Limb (tissue), 2 donors: ENCODE measurements around the gene DAB2.

Source experiments
- DNase-seq, 2 donors: peaks; one replicate each; pipeline ENCODE4 v3.0.0-alpha.2; 2016; ENCODE audit errors: extremely low spot score in 2 of 2

DAB2 gene

DNA sequence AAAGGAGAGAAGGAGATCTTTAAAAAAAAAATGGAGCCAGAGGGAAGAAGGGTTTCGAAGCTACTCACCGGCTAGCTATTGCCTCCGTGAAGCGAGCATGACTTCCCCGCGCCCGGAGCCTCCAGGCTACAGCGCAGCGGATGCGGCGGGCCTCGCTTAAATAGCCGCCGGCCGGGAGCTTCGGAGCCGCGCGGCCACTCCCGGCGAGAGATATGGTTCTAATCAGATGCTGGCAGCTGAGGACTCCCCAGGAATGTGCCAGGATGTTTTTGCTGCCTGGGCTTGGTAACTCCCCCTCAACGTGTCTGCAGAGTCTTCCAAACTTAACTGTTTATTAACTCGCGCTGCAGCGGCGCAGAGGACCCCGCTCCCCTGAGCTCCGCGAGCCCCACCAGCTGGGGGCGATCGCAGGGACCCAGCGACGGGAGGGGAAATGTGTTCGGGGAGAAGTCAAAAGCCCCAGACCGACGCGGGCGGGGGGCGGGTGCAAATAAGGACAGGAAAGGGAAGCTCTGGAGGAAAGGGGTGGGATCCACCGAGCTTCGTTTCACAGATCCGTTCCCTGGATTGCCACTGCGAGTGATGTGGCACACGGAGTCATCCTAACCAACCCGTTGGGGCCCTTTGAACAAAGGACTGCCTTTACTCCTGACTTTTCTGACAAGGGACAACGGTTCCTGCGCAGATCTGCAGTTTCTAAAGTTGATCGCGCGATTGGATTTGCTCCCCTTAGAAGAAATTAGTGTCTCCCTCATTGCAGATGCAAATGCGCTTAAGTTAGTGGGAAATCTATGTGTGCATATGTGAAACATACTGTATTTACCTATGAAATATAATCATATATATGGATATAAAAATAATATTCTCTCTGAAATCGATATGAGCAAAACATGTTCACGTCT, at the start of gene DAB2:
Gene DAB2, minus strand, starts transcription at position 245 of the 902 bp plus-strand sequence. CDS start 30,660 bp downstream, outside the sequence.
- DNase-seq, result peak; percentile 87 to 89

GRCh38 chr5:39473156-39473775, 48.5 kb upstream of the DAB2 start:
- no peak for DNase-seq

DNA sequence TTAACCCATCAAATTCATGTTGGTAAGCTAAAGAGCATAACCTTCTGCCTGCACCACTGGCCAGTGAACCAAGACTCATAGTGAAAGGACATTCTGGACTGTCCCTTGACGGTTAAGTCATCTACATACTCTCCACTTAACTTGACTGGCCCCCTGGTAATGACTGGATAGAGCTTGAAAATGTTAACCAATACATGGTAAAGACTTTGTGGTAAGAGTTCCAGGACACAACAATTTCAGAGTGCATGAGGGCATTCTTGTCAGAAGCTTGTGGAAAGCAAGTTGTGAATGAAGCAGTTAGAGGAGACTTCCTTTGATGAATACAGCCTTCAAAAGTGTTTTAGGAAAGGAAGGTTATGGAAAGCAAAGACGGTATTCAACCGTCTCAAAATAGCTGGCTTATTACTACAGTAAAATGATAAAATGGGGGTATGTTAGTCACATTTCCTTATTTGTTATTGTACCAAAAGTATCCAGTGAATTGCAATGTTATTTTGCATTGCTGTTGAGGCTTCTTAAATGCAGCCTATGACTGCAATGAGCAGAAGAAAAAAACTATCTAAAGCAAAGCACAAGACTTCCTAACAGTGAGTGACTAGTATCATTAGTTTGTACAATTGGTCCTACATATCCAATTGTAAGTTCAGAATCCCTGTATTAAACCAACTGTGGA, 47.2 kb upstream of the DAB2 start:
- DNase-seq, result no peak

DNA sequence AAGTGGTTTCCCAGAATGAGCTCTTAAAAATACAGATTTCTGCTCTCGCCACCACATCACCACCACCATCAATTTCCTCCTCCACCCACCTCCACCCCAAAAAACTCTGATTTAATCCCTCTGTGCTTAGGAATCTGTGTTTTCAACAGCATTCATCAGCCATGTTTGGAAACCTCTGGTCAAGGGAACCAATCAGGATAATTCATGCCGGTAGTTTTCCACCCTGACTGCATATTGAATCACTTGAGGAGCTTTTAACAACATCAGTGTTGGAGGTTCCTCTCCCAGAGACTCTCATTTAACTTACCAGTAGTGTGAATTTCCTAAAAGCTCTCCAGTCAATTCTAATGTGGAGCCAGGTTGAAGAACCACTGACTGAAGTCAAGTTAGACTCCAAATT, 46.0 kb upstream of the DAB2 start:
- DNase-seq, result no peak

DNA sequence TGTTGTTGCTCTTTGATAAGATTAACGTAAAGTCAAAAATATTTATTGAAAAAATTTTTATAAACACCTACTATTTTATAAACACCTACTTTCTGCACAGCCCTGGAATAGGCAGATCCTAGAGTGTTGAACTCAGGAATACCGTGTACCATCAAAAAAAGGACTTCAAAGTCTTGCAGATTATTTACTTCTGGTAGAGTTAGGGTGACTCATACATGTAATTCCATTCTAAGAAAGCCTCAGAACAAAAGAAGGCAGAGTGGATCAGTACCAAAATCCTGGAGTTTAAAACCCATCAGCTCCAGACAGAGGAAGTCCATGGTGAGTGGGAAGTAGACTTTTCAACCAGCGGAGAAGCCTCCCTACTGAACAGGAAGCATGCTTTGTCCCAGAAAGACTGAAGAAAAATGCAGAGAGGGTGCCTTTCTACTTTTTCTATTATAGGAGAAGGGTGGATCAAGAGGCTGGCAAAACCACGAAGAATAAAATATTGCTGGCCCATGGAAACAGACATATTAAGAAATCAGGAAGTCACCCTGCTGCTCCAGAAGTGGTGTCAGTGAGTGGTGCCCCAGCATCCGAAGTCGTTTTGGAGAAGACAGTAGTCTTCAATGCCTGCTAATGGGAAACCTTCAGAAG, 45.1 kb upstream of the DAB2 start:
- DNase-seq, result no peak

- no peak for DNase-seq
Measured at GRCh38 chr5:39469176-39469575, 44.4 kb upstream of the DAB2 start.

DNA sequence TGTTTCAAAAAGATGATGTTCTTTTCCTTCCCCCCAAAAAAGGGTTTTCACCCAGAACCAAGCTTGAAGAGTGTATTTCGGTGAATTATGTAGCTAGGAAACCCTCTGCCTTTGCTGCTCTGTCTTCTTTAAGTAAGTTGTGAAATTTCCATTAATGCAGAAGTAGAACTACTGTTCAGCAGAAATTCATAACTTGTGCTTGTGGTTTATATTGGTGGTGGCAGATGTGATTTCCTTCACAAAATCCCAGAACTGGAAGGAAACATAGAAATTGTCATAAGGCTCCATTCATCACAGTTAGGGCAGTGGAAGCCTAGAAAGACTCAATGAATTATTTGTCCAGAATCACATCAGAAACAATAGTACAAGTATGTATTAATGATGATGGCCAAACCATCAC, 42.1 kb upstream of the DAB2 start:
- no peak for DNase-seq

GRCh38 chr5:39465843-39466242, 41.1 kb upstream of the DAB2 start:
- DNase-seq, result no peak

- DNase-seq, result no peak
Measured at GRCh38 chr5:39465097-39465496, 40.3 kb upstream of the DAB2 start.

DNA sequence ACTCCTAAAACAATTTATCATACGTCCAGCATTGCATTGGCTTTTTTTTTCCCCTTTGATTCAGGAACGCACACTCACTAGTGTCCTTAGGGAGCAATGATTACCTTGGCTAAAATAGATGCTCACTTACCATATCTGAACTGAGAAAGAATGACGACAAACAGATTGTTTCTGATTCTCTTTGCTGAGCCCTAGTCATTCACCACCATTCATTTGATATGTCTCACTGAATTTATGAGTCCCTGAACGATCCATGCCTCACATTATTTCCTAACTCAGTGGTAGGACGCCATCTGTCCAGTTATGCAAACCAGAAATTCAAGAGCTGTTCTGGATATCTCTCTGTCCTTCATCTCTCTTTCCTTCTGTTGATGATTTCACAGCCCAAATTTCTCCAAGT, 39.3 kb upstream of the DAB2 start:
- DNase-seq, result no peak

- no peak for DNase-seq
Measured at GRCh38 chr5:39462211-39462610, 37.4 kb upstream of the DAB2 start.

GRCh38 chr5:39461007-39461682, 36.4 kb upstream of the DAB2 start:
- DNase-seq, result no peak

DNA sequence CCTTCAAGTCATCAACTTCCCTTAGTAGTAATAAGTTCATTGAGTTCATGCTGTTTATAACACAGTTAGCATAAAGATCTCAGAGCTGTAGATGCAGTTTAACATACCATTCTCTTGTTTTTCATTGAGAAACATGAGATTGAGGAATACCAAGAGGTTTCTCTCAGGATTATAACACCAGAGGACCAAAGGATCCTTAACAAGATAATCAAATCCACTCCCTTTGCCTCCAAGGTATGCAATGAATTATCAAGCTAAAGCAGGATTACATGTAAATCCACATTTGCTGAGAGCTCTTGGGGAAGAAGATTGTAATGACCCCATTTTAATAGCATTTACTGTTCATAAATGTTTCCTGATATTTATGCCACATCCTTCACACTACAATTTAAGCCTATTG, 35.1 kb upstream of the DAB2 start:
- no peak for DNase-seq

GRCh38 chr5:39459071-39459470, 34.3 kb upstream of the DAB2 start:
- no peak for DNase-seq

DNA sequence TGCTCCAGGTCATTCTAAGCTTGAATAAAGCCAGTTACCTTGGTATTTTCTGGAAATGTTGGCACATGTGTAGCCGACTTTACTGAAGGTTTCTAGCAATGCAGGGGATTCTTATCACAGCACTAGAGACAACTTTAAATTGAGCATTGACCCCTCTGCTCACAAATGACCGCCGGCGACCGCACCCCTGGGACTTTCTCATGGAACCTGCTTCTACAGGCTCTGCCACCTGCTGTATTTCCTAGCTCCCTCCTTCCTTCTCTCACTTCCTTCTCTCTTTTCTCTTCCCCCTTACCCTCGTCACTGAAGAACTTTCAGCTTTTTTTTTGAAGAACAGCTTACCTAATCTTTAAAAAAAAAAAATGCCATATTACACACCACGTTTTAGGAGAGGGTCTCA, 30.9 kb upstream of the DAB2 start:
- no peak for DNase-seq

DNA sequence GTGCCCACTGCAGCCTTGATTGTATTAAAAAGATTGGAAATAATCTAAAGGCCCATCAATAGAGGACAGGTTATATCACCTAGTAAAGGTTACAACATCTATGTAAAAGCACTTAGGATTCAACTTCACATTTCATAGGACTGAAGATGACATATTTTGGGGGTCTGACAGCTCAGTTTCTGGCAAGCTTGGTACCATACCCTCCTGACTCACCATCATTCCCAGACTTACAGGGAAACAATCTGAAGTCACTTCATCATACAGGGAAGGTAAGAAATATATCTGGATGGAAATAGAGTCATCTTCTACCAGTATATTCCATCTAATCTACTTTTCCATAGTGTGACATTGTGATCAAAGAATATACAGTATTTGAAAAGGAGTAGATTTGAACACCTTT, 28.8 kb upstream of the DAB2 start:
- no peak for DNase-seq

- DNase-seq, result no peak
Measured at GRCh38 chr5:39452846-39453245, 28.1 kb upstream of the DAB2 start.

- peak in 1 of 2 donors; percentile 33 for DNase-seq
Measured at GRCh38 chr5:39451276-39451941, 26.6 kb upstream of the DAB2 start.

- DNase-seq, result no peak
Measured at GRCh38 chr5:39450487-39450886, 25.7 kb upstream of the DAB2 start.

DNA sequence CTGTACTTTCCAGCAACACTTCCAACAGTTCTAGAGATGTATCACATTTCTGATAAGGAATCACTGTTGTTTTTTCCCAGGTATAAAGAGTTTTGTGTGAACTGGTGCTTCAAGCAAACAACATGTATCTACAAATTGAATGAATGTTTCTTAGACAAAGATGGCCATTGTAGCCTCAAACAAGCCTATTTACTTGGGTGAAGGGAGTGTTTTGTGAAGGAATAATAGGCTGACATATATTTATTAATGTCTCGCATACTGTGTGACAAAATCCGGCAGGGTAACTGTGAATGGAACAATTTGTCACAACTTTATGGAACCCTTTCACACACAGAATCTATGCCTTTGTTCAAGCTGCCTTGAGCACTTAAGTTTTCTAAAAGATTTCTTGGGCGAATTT, 24.8 kb upstream of the DAB2 start:
- no peak for DNase-seq
